DND-41 (cell line): ENCODE measurements around the gene DNAH2.

Experiments used
- ATAC-seq: fragments of 200-7000 bp; cut with Tn5 transposase; 3 replicates; pipeline ENCODE4 v1.9.1; 2021; ENCODE audit warnings: low read depth; ENCODE audit not compliant: insufficient read depth
- DNase-seq: peaks from one replicate; pipeline ENCODE4 v3.0.0-alpha.2; 2020
- H2AFZ ChIP-seq: 2 replicates; pipeline ENCODE4 v1.6.0; 2012; ENCODE audit warnings: low read depth, low read length
- H3K27ac ChIP-seq: 2 replicates; pipeline ENCODE4 v1.5.1; 2012; ENCODE audit warnings: low read length, inconsistent platforms
- H3K27me3 ChIP-seq: fragments of 200-600 bp; sonication (generic); 2 replicates; pipeline ENCODE4 v1.6.0; 2012; ENCODE audit warnings: low read length, mild to moderate bottlenecking, inconsistent platforms; ENCODE audit not compliant: insufficient read depth, poor library complexity
- H3K36me3 ChIP-seq: 2 replicates; pipeline ENCODE4 v1.5.1; 2012; ENCODE audit warnings: low read length, inconsistent platforms; ENCODE audit not compliant: insufficient read depth
- H3K4me1 ChIP-seq: 2 replicates; pipeline ENCODE4 v1.5.1; 2012; ENCODE audit warnings: mild to moderate bottlenecking, low read length; ENCODE audit not compliant: insufficient read depth
- H3K4me2 ChIP-seq: 2 replicates; pipeline ENCODE4 v1.6.0; 2012; ENCODE audit warnings: mild to moderate bottlenecking, moderate library complexity, low read length, inconsistent platforms; ENCODE audit not compliant: insufficient read depth
- H3K4me3 ChIP-seq, 2 experiments: fragments of 200-600 bp in 1 of 2; shearing (Covaris generic) in 1 of 2; 2 replicates each; pipeline ENCODE4 v1.5.1; 2012 to 2016; ENCODE audit warnings: inconsistent platforms in 2 of 2, low read length in 2 of 2, mild to moderate bottlenecking in 2 of 2, low read depth in 1 of 2, moderate library complexity in 1 of 2
- H3K79me2 ChIP-seq: 2 replicates; pipeline ENCODE4 v1.6.0; 2012; ENCODE audit warnings: low read length, inconsistent platforms; ENCODE audit not compliant: insufficient read depth
- H3K9ac ChIP-seq: 2 replicates; pipeline ENCODE4 v1.6.0; 2012; ENCODE audit warnings: low read depth, mild to moderate bottlenecking, inconsistent platforms, low read length, moderate library complexity
- H3K9me3 ChIP-seq: 2 replicates; pipeline ENCODE4 v1.5.1; 2012; ENCODE audit warnings: low read length, moderate library complexity, mild to moderate bottlenecking, inconsistent platforms; ENCODE audit not compliant: insufficient read depth, severe bottlenecking
- H4K20me1 ChIP-seq: 2 replicates; pipeline ENCODE4 v1.6.0; 2012; ENCODE audit warnings: low read length; ENCODE audit not compliant: insufficient read depth
- CTCF ChIP-seq: IDR thresholded peaks from 2 replicates; pipeline ENCODE4 v1.5.1; 2012; ENCODE audit warnings: borderline replicate concordance, low read length, moderate library complexity, mild to moderate bottlenecking; ENCODE audit not compliant: poor library complexity, severe bottlenecking; ENCODE audit errors: extremely low read depth
- EZH2 ChIP-seq: IDR thresholded peaks from 3 replicates; pipeline ENCODE4 v1.6.1; 2012; ENCODE audit warnings: borderline replicate concordance, low read depth, mild to moderate bottlenecking, moderate library complexity, low read length, inconsistent platforms; ENCODE audit not compliant: severe bottlenecking

The DNAH2 gene

GRCh38 chr17:7707446-7707845 is 10.1 kb upstream of the DNAH2 start:
- Histone ChIP-seq H3K9ac (no peak overlapping the region), H3K4me1 (no peaks in the 10 kb centered on the region), H3K9me3 (no peaks in the 10 kb centered on the region), H3K27ac (no peak overlapping the region), H3K79me2 (no peaks in the 10 kb centered on the region), H3K4me2 (no peak overlapping the region), H4K20me1 (peaks cover 19% of the 10 kb centered on the region; the same call in 1 of the 2 replicates), H3K27me3 (peaks cover 6% of the 10 kb centered on the region), H3K4me3 (no peak overlapping the region), H3K36me3 (peaks cover 10% of the 10 kb centered on the region), H2AFZ (no peak overlapping the region)
- TF ChIP-seq EZH2, result no peak
- TF ChIP-seq CTCF, result no peak
- DNase-seq (no peak), ATAC-seq (no peak)

GRCh38 chr17:7707858-7708750 is 9.4 kb upstream of the DNAH2 start:
- Histone ChIP-seq H2AFZ (no peak overlapping the region), H3K9ac (no peak overlapping the region), H3K4me1 (no peaks in the 10 kb centered on the region), H3K36me3 (peaks cover 3% of the 10 kb centered on the region), H3K4me3 (no peak overlapping the region), H3K9me3 (no peaks in the 10 kb centered on the region), H3K79me2 (no peaks in the 10 kb centered on the region), H3K27ac (no peak overlapping the region), H4K20me1 (peaks cover 15% of the 10 kb centered on the region; the same call in 1 of the 2 replicates), H3K4me2 (no peak overlapping the region), H3K27me3 (peaks cover 6% of the 10 kb centered on the region)
- ATAC-seq, result no peak
- DNase-seq, result no peak
- TF ChIP-seq EZH2, result no peak
- TF ChIP-seq CTCF, result no peak

GRCh38 chr17:7709031-7709430 is 8.5 kb upstream of the DNAH2 start:
- DNase-seq (no peak), ATAC-seq (no peak)
- Histone ChIP-seq H3K36me3 (no peaks in the 10 kb centered on the region), H3K27me3 (peaks cover 14% of the 10 kb centered on the region), H3K9ac (no peak overlapping the region), H4K20me1 (peaks cover 6% of the 10 kb centered on the region), H3K4me1 (peaks cover 7% of the 10 kb centered on the region), H3K27ac (no peak overlapping the region), H2AFZ (no peak overlapping the region), H3K79me2 (no peaks in the 10 kb centered on the region), H3K9me3 (no peaks in the 10 kb centered on the region), H3K4me3 (no peak overlapping the region), H3K4me2 (no peak overlapping the region)
- TF ChIP-seq EZH2, result no peak

- no peaks in the 10 kb centered on the region for H3K79me2 ChIP-seq
- peaks cover 8% of the 10 kb centered on the region for H4K20me1 ChIP-seq
- no peak overlapping the region for H3K9ac ChIP-seq
- H2AFZ ChIP-seq, result no peak overlapping the region
- peaks cover 15% of the 10 kb centered on the region for H3K4me1 ChIP-seq
- no peak for TF ChIP-seq EZH2
- no peak for TF ChIP-seq CTCF
- H3K9me3 ChIP-seq, result no peaks in the 10 kb centered on the region
- no peak overlapping the region for H3K4me3 ChIP-seq
- DNase-seq (no peak), ATAC-seq (no peak)
- H3K4me2 ChIP-seq, result no peak overlapping the region
- H3K27me3 ChIP-seq, result peaks cover 19% of the 10 kb centered on the region
- no peaks in the 10 kb centered on the region for H3K36me3 ChIP-seq
- H3K27ac ChIP-seq, result no peak overlapping the region
Observed at GRCh38 chr17:7710301-7710700, 7.2 kb upstream of the DNAH2 start.
